Pulmonary artery endothelial cell (primary cell): ENCODE results near the gene ATRN. TPM values are rescaled to one million over a fixed set of nuclear protein-coding genes. Genes with fewer than 3 reads are reported as not detected.
"Not testable (repeated sequence)": the region's sequence is repeated elsewhere in the genome, so short reads cannot be mapped to it uniquely, and the experiment has no call there.

Experiments used
- DNase-seq: peaks from one replicate; pipeline ENCODE4 v3.0.0-alpha.2; 2011; ENCODE audit warnings: low read depth, low spot score
- total RNA-seq: library from RNA; depleted of rRNA; stranded (reverse); fragments of >200 nt; gene quantifications from 2 replicates; pipeline ENCODE4 v1.2.3, GENCODE V29; 2014

ATRN gene
- total RNA-seq, 1 donor from 2014 or later: 45.3 TPM

- DNase-seq: no peak
Observed at GRCh38 chr20:3514012-3514642, 43.3 kb downstream of the ATRN start.

GRCh38 chr20:3515379-3516170 lies 44.8 kb downstream of the ATRN start:
- DNase-seq: no peak

DNA sequence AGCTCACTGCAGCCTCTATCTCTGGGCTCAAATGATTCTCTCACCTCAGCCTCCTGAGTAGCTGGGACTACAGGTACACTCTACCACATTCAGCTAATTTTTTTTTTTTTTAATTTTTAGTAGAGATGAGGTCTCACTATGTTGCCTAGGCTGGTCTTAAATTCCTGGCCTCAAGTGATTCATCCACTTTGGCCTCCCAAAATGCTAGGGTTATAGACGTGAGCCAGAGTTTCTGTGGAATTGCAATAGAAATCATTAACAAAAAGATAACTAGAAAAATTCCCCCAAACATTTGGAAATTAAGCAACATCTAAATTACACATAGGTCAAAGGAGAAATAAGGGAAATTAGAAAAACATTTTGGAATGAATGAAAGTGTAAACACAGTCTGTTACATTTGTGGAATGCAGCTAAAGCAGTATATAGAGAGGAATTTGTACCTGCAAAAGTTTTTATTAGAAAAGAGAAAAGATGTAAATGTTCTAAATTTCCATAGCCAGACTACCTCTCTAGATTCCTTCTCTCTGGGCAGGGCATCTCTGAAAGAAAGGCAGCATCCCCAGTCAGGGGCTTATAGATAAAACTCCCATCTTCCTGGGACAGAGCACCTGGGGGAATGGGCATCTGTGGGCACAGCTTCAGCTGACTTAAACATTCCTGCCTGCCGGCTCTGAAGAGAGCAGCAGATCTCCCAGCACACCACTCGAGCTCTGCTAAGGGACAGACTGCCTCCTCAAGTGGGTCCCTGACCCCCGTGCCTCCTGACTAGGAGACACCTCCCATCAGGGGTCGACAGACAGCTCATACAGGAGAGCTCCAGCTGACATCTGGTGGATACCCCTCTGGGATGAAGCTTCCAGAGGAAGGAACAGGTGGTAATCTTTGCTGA lies 51.3 kb downstream of the ATRN start:
- no peak for DNase-seq

DNA sequence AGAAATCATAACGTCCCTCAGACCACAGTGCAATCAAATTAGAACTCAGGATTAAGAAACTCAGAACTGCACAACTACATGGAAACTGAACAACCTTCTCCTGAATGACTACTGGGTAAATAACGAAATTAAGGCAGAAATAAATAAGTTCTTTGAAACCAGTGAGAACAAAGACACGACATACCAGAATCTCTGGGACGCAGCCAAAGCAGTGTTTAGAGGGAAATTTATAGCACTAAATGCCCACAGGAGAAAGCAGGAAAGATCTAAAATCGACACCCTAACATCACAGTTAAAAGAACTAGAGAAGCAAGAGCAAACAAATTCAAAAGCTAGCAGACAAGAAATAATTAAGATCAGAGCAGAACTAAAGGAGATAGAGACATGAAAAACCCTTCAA lies 53.9 kb downstream of the ATRN start:
- not testable (repeated sequence) for DNase-seq

GRCh38 chr20:3532089-3532615 lies 61.3 kb downstream of the ATRN start:
- no peak for DNase-seq

DNA sequence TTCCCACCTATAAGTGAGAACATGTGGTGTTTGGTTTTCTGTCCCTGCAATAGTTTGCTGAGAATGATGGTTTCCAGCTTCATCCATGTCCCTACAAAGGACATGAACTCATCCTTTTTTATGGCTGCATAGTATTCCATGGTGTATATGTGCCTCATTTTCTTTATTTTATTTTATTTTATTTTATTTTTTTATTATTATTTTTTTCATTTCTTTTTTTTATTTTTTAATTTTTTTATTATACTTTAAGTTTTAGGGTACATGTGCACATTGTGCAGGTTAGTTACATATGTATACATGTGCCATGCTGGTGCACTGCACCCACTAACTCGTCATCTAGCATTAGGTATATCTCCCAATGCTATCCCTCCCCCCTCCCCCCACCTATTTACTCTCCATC lies 66.9 kb downstream of the ATRN start:
- DNase-seq: not testable (repeated sequence)

GRCh38 chr20:3539311-3540107 lies 68.7 kb downstream of the ATRN start:
- no peak for DNase-seq

GRCh38 chr20:3541887-3542721 lies 71.3 kb downstream of the ATRN start:
- DNase-seq: no peak

DNA sequence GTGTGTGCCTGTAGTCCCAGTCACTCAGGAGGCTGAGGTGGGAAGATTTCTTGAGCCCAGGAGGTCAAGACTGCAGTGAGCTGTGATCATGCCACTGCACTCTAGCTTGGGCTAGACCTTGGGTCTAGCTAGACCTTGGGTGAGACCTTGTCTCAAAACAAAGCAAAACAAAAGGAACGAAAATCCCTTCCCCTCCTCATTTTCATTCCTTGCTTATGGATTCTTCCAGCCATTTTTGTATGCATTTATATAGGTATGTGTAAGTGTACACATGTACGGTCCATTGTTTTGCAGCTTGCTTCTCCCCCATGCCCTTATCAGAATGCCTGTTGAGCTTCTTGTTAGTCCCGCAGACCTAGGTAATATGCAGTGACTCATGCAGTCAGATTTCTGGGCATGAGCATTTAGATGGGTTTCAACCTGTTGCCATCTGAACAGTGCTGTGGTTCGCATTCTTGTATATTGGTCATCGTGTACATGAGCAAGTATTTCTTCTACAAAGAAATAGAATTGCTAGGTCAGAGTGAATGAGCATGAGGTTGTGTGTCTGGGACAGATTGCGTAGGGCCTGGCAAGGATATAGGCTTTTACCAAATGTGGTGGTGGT lies 73.2 kb downstream of the ATRN start:
- no peak for DNase-seq

DNA sequence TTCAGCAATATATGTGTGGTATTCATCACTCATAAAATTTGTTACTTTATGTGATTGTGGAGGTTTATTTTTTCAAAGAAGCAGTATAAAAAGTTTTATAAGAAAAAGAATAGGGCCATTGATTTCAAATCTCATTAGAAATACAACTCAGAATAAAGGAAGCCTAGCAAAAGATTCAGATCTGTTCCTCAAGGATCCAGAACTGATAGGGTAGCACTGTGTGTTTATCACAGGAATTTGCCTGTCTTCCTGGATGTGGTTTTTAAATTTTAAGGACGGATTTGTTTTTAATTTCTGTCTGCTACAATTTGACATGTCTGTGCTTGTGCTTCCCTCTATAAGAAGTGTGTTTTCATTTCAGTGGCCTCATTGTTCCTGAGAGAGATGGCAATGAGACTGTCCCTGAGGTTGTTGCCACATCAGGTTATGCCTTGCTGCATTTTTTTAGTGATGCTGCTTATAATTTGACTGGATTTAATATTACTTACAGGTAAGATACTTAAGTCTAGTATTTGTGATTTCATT lies 74.6 kb downstream of the ATRN start:
- no peak for DNase-seq

- no peak for DNase-seq
Observed at GRCh38 chr20:3547906-3548305, 77.1 kb downstream of the ATRN start.

DNA sequence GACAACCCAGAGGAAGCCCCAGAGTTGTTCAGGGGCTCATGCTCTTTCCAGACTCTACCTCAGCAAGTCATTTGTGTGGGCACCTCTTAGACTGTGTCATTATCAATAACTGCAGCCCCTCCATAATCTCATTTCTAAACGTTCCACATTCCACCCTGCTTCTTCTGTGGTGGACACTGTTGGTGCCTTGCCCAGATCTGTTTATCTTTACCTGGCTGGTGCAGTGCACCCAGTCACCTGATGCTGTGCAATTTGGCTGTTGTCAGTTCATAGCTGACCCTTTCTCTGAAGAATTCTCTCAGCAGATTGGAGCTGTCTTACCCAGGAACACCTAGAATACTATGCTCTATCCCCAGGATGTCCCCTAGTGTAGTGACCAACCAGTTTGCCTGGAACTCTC lies 80.0 kb downstream of the ATRN start:
- no peak for DNase-seq

GRCh38 chr20:3551681-3552434 lies 81.0 kb downstream of the ATRN start:
- DNase-seq: no peak

- DNase-seq: no peak
Observed at GRCh38 chr20:3553663-3554062, 82.8 kb downstream of the ATRN start.

DNA sequence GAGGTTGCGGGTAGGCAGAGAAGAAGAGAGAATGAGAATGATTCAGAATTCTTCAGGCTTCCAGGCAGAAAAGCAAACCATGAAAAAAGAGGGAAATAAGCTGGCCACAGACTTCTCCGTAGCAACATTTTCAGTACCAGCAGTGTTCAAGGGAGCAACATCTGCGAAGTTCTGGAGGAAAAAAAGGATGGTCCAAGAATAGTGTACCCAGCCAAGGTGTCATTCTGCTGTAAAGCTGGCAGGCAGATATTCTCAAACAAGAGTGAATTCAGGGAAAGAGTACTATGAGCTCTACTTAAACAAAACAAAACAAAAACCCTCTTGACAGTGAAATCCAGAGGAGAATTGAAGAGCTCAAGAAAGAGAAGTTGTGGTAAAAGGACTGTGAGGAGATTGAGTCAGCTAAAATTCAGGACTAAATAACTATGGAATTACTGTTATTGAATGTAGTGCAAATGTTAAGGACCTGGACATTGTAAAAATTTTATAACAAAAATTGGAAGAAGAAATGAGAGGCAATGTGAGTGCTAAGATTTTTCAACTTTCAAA lies 86.5 kb downstream of the ATRN start:
- no peak for DNase-seq

- DNase-seq: no peak
Observed at GRCh38 chr20:3559231-3559630, 88.4 kb downstream of the ATRN start.

DNA sequence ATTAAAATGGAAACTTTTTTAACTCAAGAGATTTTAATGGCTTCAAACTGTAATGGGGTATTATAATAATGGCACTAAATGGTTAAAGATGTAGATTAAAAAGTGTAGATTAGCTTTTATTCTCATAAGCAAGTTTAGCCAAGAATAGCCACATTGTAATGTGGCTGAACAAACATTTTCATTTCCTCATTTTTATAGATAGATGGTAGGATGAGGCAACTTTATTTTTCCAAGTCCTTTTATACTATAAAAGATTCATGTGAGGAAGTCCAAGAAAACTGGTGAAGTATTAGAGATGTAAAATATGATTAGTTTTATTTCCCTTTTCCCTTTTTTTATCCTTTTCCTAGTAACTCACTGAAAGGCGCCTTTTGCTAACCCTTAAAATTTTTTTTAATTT lies 88.8 kb downstream of the ATRN start:
- DNase-seq: no peak

- DNase-seq: no peak
Observed at GRCh38 chr20:3560162-3560561, 89.3 kb downstream of the ATRN start.
